GM19025 (cell line): ENCODE data around the gene VPS52.
"Not testable (repeated sequence)": the region's sequence is repeated elsewhere in the genome, so short reads cannot be mapped to it uniquely, and the experiment has no call there.

ENCODE experiments used
- ATAC-seq: cut with Tn5 transposase; IDR thresholded peaks from one replicate; pipeline ENCODE4 v1.9.1; 2021; ENCODE audit warnings: mild to moderate bottlenecking, low read depth, moderate library complexity; ENCODE audit not compliant: unreplicated experiment

Gene VPS52

GRCh38 chr6:33304216-33304615 lies 32.5 kb upstream of the VPS52 start:
- ATAC-seq: no peak

DNA sequence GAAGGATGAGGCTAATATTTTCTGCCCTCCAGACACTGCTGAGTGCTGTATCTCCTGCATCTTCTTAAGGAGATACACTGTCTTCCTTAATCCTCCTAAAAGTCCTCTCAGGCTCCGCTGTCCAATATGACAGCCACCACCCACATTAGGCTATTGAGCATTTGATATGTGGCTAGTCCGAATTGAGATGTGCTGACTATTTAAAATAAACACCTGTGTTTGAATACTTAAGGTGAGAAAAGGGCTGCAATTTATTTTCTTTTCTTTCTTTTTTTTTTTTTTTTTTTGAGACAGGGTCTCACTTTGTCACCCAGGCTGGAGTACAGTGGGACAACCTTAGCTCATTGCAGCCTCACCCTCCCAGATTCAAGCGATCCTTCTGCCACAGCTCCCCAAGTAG lies 30.2 kb upstream of the VPS52 start:
- no peak for ATAC-seq

- ATAC-seq: peak; percentile 67
Observed at GRCh38 chr6:33299237-33299944, 27.7 kb upstream of the VPS52 start.

GRCh38 chr6:33298773-33299236 lies 27.1 kb upstream of the VPS52 start, which contains the start of gene RGL2:
Gene RGL2 (minus strand): TSS chr6:33298942. CDS start chr6:33298610, 332 bp downstream.
- ATAC-seq: peak; percentile 22

DNA sequence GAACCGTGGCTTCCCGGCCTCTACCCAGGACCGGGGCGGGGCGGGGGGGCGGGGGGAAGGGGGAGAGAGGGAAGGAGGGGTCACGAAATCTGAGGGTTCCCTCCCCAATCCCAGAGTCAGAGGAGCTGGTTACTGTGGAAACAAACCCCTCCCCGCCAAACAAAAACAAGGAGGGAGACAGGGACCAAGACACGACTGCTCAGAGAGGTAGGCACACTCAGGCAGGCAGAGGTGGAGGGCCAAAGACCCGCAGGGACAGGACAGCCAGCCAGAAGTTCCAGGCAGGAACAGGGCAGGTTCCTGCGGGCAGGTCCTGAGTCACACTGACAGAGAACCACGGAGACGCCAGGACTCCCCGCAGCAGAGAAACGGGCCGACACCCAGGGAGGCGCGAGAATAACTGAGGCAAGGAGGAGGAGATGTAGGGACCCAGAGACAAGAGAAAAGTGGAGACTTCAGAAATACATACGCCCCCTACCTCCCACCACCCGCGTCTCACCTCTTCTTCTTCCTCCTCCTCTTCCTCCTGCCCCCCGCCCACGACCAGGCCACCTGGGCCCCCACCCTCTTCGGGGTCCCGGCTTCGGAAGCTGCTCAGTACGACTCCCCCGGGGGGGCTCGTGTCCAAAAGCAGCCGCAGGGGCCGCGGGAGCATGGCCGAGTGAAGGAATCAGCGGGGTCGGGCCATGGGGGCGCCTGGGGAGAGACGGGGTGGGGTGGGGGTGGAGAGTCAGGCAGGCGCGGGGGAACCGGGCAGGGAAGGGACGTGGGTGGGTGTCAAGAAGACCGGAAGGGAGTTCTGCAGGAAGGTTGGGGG lies 26.5 kb upstream of the VPS52 start:
- ATAC-seq: no peak

- ATAC-seq: no peak
Observed at GRCh38 chr6:33297406-33297955, 25.8 kb upstream of the VPS52 start.

GRCh38 chr6:33296797-33297405 lies 25.2 kb upstream of the VPS52 start:
- ATAC-seq: no peak

DNA sequence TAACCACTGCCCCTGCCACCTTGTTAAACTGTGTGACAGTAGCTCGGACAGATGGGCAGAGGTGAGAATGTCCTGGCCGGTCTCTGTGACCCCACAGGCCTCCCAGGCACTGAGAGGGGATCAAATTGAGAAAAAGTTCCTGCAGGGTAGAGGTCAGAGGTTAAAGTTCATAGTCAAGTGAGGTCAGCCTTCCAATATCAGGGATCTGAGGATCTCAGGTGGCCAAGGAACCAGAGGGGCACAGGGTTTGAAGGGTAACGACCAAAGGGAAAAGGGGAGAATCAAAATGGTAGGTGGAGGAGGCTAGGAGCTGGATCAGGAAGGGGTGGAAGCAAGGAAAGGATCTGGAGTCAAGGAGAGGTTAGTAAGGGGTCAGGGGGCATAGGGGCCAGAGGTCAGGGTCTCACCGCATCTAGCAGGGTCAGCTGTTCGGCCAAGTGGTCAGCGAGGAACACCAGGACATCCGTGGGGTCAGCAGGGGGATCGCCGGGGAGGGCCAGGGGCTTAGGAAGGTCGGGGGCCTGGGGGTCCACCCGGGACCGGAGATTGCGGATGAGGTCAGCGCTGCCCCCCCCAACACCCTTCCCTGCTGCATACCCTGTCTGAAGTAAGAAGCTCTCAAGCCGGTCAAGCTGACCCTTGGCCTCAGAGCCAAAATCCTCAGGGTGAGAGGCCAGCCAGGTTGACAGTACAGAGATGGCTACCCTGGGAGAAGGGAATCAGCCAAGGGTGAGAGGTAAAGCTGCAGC lies 24.1 kb upstream of the VPS52 start:
- no peak for ATAC-seq

DNA sequence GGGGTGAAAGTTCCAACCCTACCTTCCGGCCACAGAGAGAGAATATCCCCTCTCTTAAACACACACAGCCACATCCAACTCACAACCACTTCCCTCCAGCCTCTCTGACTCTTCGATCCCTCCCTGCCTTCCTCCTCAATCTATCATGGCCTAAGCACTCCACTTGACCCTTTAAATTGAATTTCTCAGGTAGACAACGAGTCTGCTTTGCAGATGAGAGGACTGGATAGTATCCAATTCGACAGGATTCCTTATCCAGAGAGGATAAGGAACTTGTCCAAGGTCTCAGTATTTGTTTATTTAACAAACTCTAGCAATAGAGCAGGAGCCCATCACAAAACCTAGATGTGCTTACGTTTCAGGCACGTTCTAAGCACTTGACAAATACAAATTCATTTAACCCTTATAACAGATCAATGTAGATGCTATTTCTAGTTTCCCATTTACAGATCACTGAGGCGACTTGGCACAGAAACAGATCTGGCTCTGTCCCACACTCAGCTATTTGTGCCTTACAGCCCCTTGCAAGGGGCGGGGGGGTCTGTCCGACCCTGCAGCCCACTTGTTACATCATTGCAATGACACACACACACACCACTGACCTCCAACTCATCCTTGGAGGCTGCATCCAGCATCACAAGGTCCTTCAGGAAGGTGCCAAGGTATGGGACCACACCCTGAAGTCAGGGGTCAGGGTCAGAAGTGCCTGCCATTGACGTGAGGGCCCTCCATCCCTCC lies 22.6 kb upstream of the VPS52 start:
- no peak for ATAC-seq

- ATAC-seq: no peak
Observed at GRCh38 chr6:33292996-33293682, 21.5 kb upstream of the VPS52 start.

DNA sequence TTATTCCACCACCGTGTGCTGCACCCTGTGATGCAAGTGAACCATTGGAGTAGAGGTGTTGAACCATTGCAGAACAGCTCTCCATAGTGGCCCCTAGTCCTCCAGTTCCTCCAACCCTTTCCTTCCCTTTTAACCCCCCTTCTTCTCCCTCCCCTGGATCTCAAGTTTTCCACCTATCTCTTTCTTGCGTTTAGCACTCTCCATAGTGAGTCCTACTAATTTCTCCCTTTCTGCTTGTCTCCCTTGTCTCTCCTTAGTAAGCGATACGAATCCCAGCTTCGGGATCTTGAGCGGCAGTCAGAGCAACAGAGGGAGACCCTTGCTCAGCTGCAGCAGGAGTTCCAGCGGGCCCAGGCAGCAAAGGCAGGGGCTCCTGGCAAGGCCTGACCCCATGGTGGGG lies 18.8 kb upstream of the VPS52 start:
- ATAC-seq: no peak

GRCh38 chr6:33289784-33290315 lies 18.2 kb upstream of the VPS52 start:
- no peak for ATAC-seq

- peak; percentile 91 for ATAC-seq
Observed at GRCh38 chr6:33288921-33289783, 17.5 kb upstream of the VPS52 start, which contains the start of the genes PFDN6 and WDR46. Gene PFDN6 (plus strand): TSS chr6:33289601. CDS start chr6:33289857, 256 bp downstream. Gene WDR46 (minus strand): TSS chr6:33289239. CDS start chr6:33289170, 69 bp downstream.

DNA sequence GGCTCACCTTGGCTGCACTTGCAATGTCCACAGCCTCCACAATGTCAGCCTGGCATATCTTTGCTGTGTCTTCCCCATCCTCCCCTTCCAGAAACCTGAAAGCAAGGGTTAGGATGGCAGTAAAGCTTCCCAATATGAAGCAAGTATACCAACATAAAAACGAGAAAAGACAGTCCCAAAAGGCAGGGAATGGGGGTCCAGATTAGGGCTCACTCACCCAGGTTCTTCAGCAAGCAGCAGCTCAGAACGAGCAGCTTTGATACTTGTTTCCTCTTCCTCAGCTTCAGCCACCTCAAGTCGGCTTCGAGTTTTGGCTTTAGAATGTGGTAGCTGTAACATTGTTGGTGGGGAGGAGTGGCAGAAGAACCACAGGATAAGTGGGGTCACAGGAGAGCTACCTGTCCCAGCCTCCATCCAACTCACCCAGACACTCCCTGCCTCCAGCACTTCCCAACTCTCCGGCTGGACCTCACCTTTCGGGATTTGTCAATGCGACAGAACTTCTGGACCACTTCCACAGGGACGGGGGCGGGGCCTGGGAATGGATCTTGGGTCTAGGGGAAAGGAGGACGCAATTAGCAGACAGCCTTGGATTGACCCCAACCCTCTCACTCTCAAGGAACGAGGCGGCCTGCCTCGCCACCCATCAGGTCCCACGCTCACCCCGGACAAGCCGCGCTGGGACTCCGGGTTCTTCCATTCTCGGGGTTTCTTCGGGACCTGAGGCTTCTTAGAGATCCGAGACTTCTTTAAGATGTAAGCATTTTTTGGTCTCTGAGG lies 16.7 kb upstream of the VPS52 start:
- no peak for ATAC-seq

DNA sequence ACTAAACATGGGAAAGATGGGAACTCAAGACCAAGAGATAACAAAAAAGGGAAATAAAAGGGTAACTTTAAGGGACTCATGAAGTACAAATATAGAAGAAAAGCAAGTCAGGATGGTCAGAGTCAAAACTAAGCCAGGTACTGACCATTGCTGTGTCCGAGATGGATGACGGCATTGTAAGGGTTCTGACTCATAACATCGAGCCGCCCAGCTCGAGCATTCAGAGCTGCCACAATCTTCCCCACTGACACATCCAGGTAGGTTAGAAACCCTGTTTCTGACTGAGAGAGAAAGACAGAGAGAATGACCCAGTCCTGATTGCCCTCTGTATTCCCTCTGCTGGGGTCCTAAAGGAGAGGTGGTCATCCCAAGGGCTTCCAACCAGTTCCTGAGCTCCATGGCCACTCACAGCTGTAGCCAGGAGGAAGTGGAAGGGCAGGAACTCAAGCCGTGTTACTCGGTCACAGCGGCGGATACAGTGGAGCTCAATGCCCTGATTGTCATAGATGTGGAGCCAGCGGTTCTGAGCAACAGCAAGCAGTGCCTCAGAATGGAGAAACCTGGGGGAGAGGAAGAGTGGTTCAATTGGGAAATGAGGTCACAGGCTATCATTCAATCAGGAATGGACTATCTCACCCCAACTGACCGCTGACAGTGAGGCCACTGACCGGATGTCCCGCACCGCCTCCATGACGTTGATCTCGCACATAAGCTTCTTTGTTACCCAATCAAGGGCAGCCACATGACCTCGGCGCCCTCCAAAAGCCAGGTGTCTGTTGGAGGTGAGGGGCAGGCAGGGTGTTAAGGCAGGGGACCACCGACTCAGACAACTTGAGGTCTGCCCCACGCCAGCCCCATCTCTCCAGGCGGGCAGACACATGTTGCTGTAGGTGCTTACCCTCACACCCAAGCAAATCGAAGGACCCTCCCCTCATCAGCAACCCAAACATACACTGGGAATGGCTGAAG lies 15.6 kb upstream of the VPS52 start:
- no peak for ATAC-seq

- not testable (repeated sequence) for ATAC-seq
Observed at GRCh38 chr6:33285214-33285613, 13.5 kb upstream of the VPS52 start.
